ENCODE results near the gene ANKRD16. TPM values are rescaled to one million over a fixed set of nuclear protein-coding genes. Genes with fewer than 3 reads are reported as not detected.

ANKRD16 gene
- total and polyA plus RNA-seq, 2 experiments from 2014 or later, result 6.4 to 16.1 TPM

DNA sequence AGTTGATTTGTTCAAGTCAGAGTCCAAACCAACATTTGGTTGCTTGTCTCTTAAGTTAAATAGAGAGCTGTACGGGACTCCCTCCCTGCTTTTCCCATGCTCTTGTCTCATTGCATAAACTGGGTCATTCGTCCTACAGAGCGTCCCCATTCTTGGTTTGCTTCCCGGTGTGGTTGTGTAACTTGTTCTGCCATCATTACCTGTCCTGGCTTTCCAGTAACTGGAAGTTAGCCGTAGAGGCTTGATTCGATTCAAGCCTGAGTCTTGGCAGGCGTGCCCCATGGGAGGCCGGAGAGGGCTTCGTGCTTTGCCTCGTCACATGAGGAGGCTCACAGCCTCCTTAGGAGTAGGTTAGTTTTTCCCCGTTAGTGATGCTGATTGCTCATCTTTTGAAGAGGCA lies 40.6 kb upstream of the ANKRD16 start:
- Histone ChIP-seq H3K36me3 (ENCODE audit: insufficient read depth) (peaks cover 56% of the 10 kb centered on the region), H4K20me1 (replicated peaks; ENCODE audit: insufficient read depth) (peaks cover 6% of the 10 kb centered on the region; the same call in 1 of the 2 replicates), H3K27me3 (ENCODE audit: insufficient read depth) (no peaks in the 10 kb centered on the region), H3K4me2 (no peak overlapping the region), H3K9me2 (ENCODE audit: insufficient read depth) (no peaks in the 10 kb centered on the region), H3F3A (replicated peaks; ENCODE audit: low read depth) (no peaks in the 10 kb centered on the region), H3K79me2 (replicated peaks; ENCODE audit: insufficient read depth) (no peaks in the 10 kb centered on the region), H3K4me1 (ENCODE audit: insufficient read depth) (no peaks in the 10 kb centered on the region), H3K27ac (ENCODE audit: low read depth) (no peak overlapping the region), H3K4me3 (no peak overlapping the region), H2AFZ (no peak overlapping the region)
- ATAC-seq (no peak), DNase-seq (ENCODE audit: low spot score) (no peak)
- TF ChIP-seq, protein P1, sequence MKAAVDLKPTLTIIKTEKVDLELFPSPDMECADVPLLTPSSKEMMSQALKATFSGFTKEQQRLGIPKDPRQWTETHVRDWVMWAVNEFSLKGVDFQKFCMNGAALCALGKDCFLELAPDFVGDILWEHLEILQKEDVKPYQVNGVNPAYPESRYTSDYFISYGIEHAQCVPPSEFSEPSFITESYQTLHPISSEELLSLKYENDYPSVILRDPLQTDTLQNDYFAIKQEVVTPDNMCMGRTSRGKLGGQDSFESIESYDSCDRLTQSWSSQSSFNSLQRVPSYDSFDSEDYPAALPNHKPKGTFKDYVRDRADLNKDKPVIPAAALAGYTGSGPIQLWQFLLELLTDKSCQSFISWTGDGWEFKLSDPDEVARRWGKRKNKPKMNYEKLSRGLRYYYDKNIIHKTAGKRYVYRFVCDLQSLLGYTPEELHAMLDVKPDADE (IDR thresholded peaks at IDR 0.05), result no peak
- TF ChIP-seq NANOG (IDR thresholded peaks at IDR 0.05; ENCODE audit: borderline replicate concordance), result no peak
- TF ChIP-seq EZH2phosphoT487 (IDR thresholded peaks at IDR 0.05; ENCODE audit: unreplicated experiment), result no peak
- TF ChIP-seq POLR2AphosphoS5 (IDR thresholded peaks at IDR 0.05; ENCODE audit: low read depth), result no peak
- TF ChIP-seq ZNF114 (CRISPR knock-in tag; IDR thresholded peaks at IDR 0.05), result no peak
- Mint-ChIP-seq H3K9me3 (no peaks in the 10 kb centered on the region), H3K36me3 (ENCODE audit: low read depth) (peaks cover 70% of the 10 kb centered on the region), H3K27me3 (ENCODE audit: insufficient read depth, low read depth, poor library complexity) (no peaks in the 10 kb centered on the region), H3K27ac (no peak overlapping the region), H3K4me3 (no peak overlapping the region), H3K4me1 (no peaks in the 10 kb centered on the region)

DNA sequence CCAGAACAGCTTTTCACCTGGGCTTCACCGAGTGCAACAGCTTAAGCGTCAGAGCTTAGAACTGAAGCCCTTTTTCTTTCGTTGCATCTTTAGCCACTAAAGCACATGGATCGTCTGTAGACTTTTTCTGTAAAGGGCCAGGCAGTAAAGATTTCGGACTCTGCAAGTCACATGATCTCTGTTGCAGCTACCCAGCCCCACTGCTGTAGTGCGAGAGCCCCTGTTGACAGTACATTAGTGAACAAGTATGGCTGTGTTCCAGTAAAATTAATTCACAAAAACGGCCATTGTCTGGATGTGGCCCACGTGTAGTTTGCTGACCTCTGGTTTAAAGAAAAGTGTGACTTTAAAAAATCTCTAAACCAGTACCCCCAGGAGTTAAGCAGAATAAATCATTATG lies 39.7 kb upstream of the ANKRD16 start:
- Mint-ChIP-seq H3K36me3 (ENCODE audit: low read depth) (peaks cover 75% of the 10 kb centered on the region), H3K4me1 (no peaks in the 10 kb centered on the region), H3K9me3 (no peaks in the 10 kb centered on the region), H3K27ac (no peak overlapping the region), H3K27me3 (ENCODE audit: insufficient read depth, low read depth, poor library complexity) (no peaks in the 10 kb centered on the region), H3K4me3 (no peak overlapping the region)
- H2AFZ ChIP-seq, result no peak overlapping the region
- H3K36me3 ChIP-seq (ENCODE audit: insufficient read depth), result peaks cover 53% of the 10 kb centered on the region
- H3F3A ChIP-seq (replicated peaks; ENCODE audit: low read depth), result no peaks in the 10 kb centered on the region
- H3K4me1 ChIP-seq (ENCODE audit: insufficient read depth), result no peaks in the 10 kb centered on the region
- no peak for ATAC-seq
- no peak overlapping the region for H3K27ac ChIP-seq (ENCODE audit: low read depth)
- H3K79me2 ChIP-seq (replicated peaks; ENCODE audit: insufficient read depth), result no peaks in the 10 kb centered on the region
- H3K4me2 ChIP-seq, result no peak overlapping the region
- H3K27me3 ChIP-seq (ENCODE audit: insufficient read depth), result no peaks in the 10 kb centered on the region
- H3K4me3 ChIP-seq, result no peak overlapping the region
- no peak for DNase-seq (ENCODE audit: low spot score)
- TF ChIP-seq POLR2AphosphoS5 (IDR thresholded peaks at IDR 0.05; ENCODE audit: low read depth) (no peak), ZNF331 (CRISPR knock-in tag; IDR thresholded peaks at IDR 0.05; ENCODE audit: low read depth) (no peak), NANOG (IDR thresholded peaks at IDR 0.05; ENCODE audit: borderline replicate concordance) (no peak), CREB1 (CRISPR knock-in tag; IDR thresholded peaks at IDR 0.05; ENCODE audit: low read depth) (no peak), JUNB (IDR thresholded peaks at IDR 0.05; ENCODE audit: unreplicated experiment) (no peak), ZNF114 (CRISPR knock-in tag; IDR thresholded peaks at IDR 0.05) (no peak), STAT1 (IDR thresholded peaks at IDR 0.05; ENCODE audit: unreplicated experiment) (no peak), EZH2phosphoT487 (IDR thresholded peaks at IDR 0.05; ENCODE audit: unreplicated experiment) (no peak), EZH2 (IDR thresholded peaks at IDR 0.05; ENCODE audit: low read depth, unreplicated experiment) (no peak)
- TF ChIP-seq, protein P1 (IDR thresholded peaks at IDR 0.05), result no peak
- TF ChIP-seq, protein P2, sequence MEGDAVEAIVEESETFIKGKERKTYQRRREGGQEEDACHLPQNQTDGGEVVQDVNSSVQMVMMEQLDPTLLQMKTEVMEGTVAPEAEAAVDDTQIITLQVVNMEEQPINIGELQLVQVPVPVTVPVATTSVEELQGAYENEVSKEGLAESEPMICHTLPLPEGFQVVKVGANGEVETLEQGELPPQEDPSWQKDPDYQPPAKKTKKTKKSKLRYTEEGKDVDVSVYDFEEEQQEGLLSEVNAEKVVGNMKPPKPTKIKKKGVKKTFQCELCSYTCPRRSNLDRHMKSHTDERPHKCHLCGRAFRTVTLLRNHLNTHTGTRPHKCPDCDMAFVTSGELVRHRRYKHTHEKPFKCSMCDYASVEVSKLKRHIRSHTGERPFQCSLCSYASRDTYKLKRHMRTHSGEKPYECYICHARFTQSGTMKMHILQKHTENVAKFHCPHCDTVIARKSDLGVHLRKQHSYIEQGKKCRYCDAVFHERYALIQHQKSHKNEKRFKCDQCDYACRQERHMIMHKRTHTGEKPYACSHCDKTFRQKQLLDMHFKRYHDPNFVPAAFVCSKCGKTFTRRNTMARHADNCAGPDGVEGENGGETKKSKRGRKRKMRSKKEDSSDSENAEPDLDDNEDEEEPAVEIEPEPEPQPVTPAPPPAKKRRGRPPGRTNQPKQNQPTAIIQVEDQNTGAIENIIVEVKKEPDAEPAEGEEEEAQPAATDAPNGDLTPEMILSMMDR (conservative IDR thresholded peaks at IDR 0.05; ENCODE audit: low read depth in 2 of 2), result no peak
- TF ChIP-seq, protein P3, sequence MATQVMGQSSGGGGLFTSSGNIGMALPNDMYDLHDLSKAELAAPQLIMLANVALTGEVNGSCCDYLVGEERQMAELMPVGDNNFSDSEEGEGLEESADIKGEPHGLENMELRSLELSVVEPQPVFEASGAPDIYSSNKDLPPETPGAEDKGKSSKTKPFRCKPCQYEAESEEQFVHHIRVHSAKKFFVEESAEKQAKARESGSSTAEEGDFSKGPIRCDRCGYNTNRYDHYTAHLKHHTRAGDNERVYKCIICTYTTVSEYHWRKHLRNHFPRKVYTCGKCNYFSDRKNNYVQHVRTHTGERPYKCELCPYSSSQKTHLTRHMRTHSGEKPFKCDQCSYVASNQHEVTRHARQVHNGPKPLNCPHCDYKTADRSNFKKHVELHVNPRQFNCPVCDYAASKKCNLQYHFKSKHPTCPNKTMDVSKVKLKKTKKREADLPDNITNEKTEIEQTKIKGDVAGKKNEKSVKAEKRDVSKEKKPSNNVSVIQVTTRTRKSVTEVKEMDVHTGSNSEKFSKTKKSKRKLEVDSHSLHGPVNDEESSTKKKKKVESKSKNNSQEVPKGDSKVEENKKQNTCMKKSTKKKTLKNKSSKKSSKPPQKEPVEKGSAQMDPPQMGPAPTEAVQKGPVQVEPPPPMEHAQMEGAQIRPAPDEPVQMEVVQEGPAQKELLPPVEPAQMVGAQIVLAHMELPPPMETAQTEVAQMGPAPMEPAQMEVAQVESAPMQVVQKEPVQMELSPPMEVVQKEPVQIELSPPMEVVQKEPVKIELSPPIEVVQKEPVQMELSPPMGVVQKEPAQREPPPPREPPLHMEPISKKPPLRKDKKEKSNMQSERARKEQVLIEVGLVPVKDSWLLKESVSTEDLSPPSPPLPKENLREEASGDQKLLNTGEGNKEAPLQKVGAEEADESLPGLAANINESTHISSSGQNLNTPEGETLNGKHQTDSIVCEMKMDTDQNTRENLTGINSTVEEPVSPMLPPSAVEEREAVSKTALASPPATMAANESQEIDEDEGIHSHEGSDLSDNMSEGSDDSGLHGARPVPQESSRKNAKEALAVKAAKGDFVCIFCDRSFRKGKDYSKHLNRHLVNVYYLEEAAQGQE (IDR thresholded peaks at IDR 0.05; ENCODE audit: unreplicated experiment), result no peak
- H4K20me1 ChIP-seq (replicated peaks; ENCODE audit: insufficient read depth), result no peaks in the 10 kb centered on the region
- no peaks in the 10 kb centered on the region for H3K9me2 ChIP-seq (ENCODE audit: insufficient read depth)

Measured in GM23338 (cell line).